HFFc6 (cell line): ENCODE results near the gene NPAS3. TPM values are rescaled to one million over a fixed set of nuclear protein-coding genes. Genes with fewer than 3 reads are reported as not detected.

Source experiments
- DNase-seq: peaks from one replicate; pipeline ENCODE4 v3.0.0-alpha.2; 2018
- H3K27ac Mint-ChIP-seq: 2 replicates; pipeline ENCODE4 v1.8.0; 2020; ENCODE audit warnings: mild to moderate bottlenecking, mixed read lengths
- H3K27me3 Mint-ChIP-seq: 2 replicates; pipeline ENCODE4 v1.8.0; 2021; ENCODE audit warnings: mild to moderate bottlenecking, moderate library complexity, mixed read lengths; ENCODE audit not compliant: insufficient read depth
- H3K36me3 Mint-ChIP-seq: 2 replicates; pipeline ENCODE4 v1.8.0; 2021; ENCODE audit warnings: low read depth, mixed read lengths
- H3K4me1 Mint-ChIP-seq: 2 replicates; pipeline ENCODE4 v1.8.0; 2020; ENCODE audit warnings: low read depth, mixed read lengths
- H3K4me3 Mint-ChIP-seq: 2 replicates; pipeline ENCODE4 v1.8.0; 2020; ENCODE audit warnings: mild to moderate bottlenecking, moderate library complexity, mixed read lengths
- H3K9me3 Mint-ChIP-seq: 2 replicates; pipeline ENCODE4 v1.8.0; 2020; ENCODE audit warnings: mild to moderate bottlenecking, mixed read lengths
- CTCF ChIP-seq: fragments of 200-600 bp; sonication (generic); IDR thresholded peaks from 2 replicates; pipeline ENCODE4 v1.5.0; 2021; ENCODE audit warnings: antibody characterized with exemption, mild to moderate bottlenecking
- total RNA-seq, 6 experiments: library from RNA; stranded (reverse); fragmentation: NEBNext Ultra II Directional; extraction: Animal tissue kit (Norgen Biotek cat#: 25700); gene quantifications; 2 replicates in 1 of 6; 3 replicates in 5 of 6; pipeline ENCODE4 v1.2.3, GENCODE V29; 2021

NPAS3 gene
- total RNA-seq, 6 experiments from 2014 or later = not detected

DNA sequence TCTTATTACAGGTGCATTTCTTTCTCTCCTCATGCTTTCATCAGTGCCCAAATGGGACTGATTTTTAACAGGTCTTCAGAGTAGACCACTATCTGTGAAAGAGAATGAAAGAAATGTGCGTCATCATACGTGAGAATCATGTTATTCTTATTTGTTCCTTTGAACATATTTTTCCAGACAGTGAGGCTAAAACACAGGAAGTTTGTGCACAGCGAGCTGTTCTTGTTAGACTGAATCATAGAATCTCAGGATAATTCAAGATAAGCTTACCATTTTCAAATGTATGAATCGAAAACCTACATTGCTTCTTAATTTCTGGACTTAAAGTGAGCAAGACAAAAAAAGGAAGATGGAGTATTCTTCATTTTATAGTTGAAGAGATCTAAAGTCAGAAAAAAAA lies 629.1 kb downstream of the NPAS3 start:
- H3K4me3 Mint-ChIP-seq = no peak overlapping the region
- H3K9me3 Mint-ChIP-seq = no peaks in the 10 kb centered on the region
- H3K27me3 Mint-ChIP-seq = no peaks in the 10 kb centered on the region
- H3K4me1 Mint-ChIP-seq = peaks cover 48% of the 10 kb centered on the region; the same call in 1 of the 2 replicates
- TF ChIP-seq CTCF = no peak
- H3K27ac Mint-ChIP-seq = no peak overlapping the region
- no peaks in the 10 kb centered on the region for H3K36me3 Mint-ChIP-seq
- no peak for DNase-seq

DNA sequence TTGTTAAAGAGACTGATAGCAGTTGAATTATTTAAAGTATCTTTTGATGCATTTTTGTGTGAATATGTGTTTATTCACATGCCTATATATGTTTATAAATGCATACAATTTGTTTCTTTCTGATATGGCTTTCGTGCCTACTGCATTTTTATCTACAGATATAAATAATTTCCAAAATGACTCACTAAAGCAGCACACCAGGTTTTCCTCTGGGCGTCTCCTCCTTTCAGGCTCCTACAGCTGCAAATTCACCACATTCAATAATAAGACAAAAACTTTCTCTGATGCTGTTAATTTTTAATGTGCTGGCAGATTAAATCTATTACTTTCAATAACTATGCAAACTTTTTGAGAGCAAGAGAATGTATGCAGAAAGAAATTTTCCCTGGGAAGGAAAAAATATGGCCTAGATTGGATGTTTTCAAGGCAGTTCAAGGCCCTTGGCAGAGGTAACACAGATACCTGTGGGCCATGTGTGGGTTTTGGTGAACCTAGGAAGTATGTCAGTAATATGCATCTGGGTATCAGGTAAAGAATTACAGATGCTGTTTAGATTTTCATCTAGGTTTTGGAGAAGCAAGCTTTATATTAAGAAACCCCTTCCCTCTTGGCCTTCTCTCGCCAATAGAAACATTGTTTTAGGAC lies 630.4 kb downstream of the NPAS3 start:
- TF ChIP-seq CTCF = no peak
- H3K4me1 Mint-ChIP-seq = peaks cover 55% of the 10 kb centered on the region; the same call in 1 of the 2 replicates
- H3K36me3 Mint-ChIP-seq = no peaks in the 10 kb centered on the region
- DNase-seq = peak; percentile 12
- H3K4me3 Mint-ChIP-seq = no peak overlapping the region
- no peaks in the 10 kb centered on the region for H3K27me3 Mint-ChIP-seq
- no peaks in the 10 kb centered on the region; the same call in 1 of the 2 replicates for H3K9me3 Mint-ChIP-seq
- H3K27ac Mint-ChIP-seq = no peak overlapping the region

DNA sequence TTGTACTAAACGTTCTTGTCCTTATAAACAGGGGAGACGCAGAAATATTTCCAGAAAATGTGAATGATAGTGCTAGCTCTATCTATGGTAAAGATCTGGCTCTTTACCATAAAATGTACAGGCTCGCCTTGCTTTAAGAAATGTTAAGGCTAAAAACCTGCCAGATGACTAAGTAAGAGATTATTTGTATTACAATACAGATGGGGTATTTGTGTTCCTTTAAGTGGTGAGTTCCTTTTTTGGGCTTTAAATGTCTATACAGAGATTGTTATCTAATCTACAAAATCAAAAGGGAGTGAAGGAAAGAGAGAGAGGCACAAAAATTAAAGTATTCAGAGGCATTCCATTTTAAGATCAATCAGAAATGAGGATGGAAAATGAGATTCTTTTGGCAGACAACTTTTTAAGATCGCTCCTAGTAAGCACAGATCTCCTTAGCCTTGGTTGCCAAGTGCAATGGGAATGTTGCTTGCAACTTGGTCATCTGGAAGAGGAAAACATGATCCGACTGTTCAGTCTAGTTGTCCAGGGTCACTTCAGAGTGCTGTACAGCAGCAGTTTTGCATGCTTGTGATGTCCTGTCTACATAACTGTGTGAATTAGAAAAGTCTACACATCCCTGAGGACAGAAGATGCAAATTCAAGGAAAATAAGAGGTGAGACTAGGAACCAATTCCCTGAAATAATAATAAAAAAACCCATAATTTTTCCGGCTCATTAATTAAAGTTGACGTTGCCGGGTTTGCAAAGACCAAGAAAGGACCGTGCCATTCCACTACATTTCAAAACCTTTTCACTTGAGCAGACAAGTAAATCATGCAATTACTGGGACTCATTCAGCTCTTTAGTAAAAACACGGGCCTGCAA lies 631.4 kb downstream of the NPAS3 start:
- Mint-ChIP-seq H3K4me3 (no peak overlapping the region; the same call in 1 of the 2 replicates), H3K36me3 (no peaks in the 10 kb centered on the region), H3K27me3 (no peaks in the 10 kb centered on the region), H3K9me3 (no peaks in the 10 kb centered on the region; the same call in 1 of the 2 replicates), H3K27ac (no peak overlapping the region; the same call in 1 of the 2 replicates), H3K4me1 (peaks cover 45% of the 10 kb centered on the region; the same call in 1 of the 2 replicates)
- TF ChIP-seq CTCF = no peak
- no peak for DNase-seq

GRCh38 chr14:33570694-33571310 lies 632.1 kb downstream of the NPAS3 start:
- TF ChIP-seq CTCF = no peak
- Mint-ChIP-seq H3K9me3 (no peaks in the 10 kb centered on the region; the same call in 1 of the 2 replicates), H3K36me3 (no peaks in the 10 kb centered on the region), H3K4me3 (no peak overlapping the region), H3K4me1 (peaks cover 42% of the 10 kb centered on the region; the same call in 1 of the 2 replicates), H3K27me3 (no peaks in the 10 kb centered on the region), H3K27ac (no peak overlapping the region)
- DNase-seq = no peak

DNA sequence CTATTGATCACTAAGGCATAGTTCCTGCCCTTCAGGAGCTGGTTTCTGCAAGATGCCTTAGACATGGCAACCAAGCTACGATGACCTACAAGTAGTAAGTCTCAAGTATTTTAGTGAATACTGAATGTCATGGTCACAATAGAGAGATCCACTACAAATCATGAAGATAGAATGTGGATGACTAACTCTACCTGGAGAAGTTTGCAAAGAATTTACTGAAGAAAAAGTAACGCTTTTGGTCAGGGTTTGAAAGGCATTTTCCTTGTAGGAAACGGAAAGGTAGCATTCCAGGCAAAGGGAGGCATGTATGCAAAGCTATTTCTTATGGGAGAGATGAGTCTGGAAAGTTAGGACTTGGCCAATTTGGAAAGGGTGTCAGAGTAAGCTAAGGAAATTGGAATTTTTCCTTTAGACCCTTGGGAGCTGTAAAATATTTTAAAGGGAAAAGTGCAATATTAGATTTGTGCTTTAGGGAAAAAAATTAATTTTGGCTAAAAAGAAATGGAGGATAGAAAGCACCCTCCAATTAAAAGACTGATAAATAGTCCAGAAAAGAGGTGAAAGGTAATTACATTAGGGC lies 634.7 kb downstream of the NPAS3 start:
- H3K36me3 Mint-ChIP-seq = no peaks in the 10 kb centered on the region
- H3K4me3 Mint-ChIP-seq = no peak overlapping the region
- peaks cover 31% of the 10 kb centered on the region; the same call in 1 of the 2 replicates for H3K4me1 Mint-ChIP-seq
- no peak for TF ChIP-seq CTCF
- H3K9me3 Mint-ChIP-seq = no peaks in the 10 kb centered on the region; the same call in 1 of the 2 replicates
- no peaks in the 10 kb centered on the region; the same call in 1 of the 2 replicates for H3K27me3 Mint-ChIP-seq
- no peak overlapping the region for H3K27ac Mint-ChIP-seq
- peak; percentile 23 for DNase-seq
